CD14-positive monocyte (primary cell): ENCODE data around the gene SENP2. TPM values are rescaled to one million over a fixed set of nuclear protein-coding genes. Genes with fewer than 3 reads are reported as not detected.

ENCODE experiments used
- DNase-seq, 3 donors: peaks; one replicate each; pipeline ENCODE4 v3.0.0-alpha.2; 2011 to 2022
- H2AFZ ChIP-seq: 2 replicates; pipeline ENCODE4 v1.6.0; 2012; ENCODE audit warnings: mild to moderate bottlenecking, low read depth, low read length, inconsistent platforms; ENCODE audit not compliant: insufficient read depth, poor library complexity, severe bottlenecking
- H3K27ac ChIP-seq, 2 donors: 1 replicate in 1 of 2; 2 replicates in 1 of 2; pipeline ENCODE4 v1.5.1; 2012 to 2013; ENCODE audit warnings: low read length in 2 of 2, control low read depth in 1 of 2, inconsistent platforms in 1 of 2, low read depth in 1 of 2, mild to moderate bottlenecking in 1 of 2
- H3K27me3 ChIP-seq, 2 donors: one replicate each; pipeline versions ENCODE4 v1.6.0 to v1.6.1; 2011 to 2013; ENCODE audit warnings: low read length in 2 of 2; ENCODE audit not compliant: control insufficient read depth in 2 of 2, insufficient read depth in 2 of 2
- H3K36me3 ChIP-seq, 2 donors: replicated peaks in 1 of 2; 1 replicate in 1 of 2; 2 replicates in 1 of 2; pipeline versions ENCODE4 v1.5.1 to v1.6.1; 2012 to 2013; ENCODE audit warnings: low read length in 2 of 2, control low read depth in 1 of 2, inconsistent platforms in 1 of 2, mild to moderate bottlenecking in 1 of 2; ENCODE audit not compliant: insufficient read depth in 2 of 2, control insufficient read depth in 1 of 2
- H3K4me1 ChIP-seq, 2 donors: 1 replicate in 1 of 2; 2 replicates in 1 of 2; pipeline versions ENCODE4 v1.5.1 to v1.6.1; 2012 to 2013; ENCODE audit warnings: low read length in 2 of 2, control low read depth in 1 of 2, inconsistent platforms in 1 of 2, mild to moderate bottlenecking in 1 of 2, moderate library complexity in 1 of 2; ENCODE audit not compliant: insufficient read depth in 2 of 2, control insufficient read depth in 1 of 2
- H3K4me2 ChIP-seq: replicated peaks from 2 replicates; pipeline ENCODE3; 2012; ENCODE audit warnings: low read length, moderate library complexity, mild to moderate bottlenecking; ENCODE audit not compliant: poor library complexity, severe bottlenecking; ENCODE audit errors: extremely low read depth
- H3K4me3 ChIP-seq, 3 experiments: fragments of 200-600 bp in 1 of 3; sonication (generic) in 1 of 3; replicated peaks in 1 of 3; 1 replicate in 2 of 3; 2 replicates in 1 of 3; pipeline ENCODE4 v1.5.1; 2011 to 2013; ENCODE audit warnings: low read length in 3 of 3, mild to moderate bottlenecking in 3 of 3, control low read depth in 2 of 3, low read depth in 2 of 3, inconsistent platforms in 1 of 3, moderate library complexity in 1 of 3
- H3K79me2 ChIP-seq: 2 replicates; pipeline ENCODE4 v1.6.0; 2012; ENCODE audit warnings: mild to moderate bottlenecking, control low read depth, inconsistent platforms, low read length, moderate library complexity; ENCODE audit not compliant: insufficient read depth
- H3K9ac ChIP-seq: 2 replicates; pipeline ENCODE4 v1.6.0; 2017; ENCODE audit warnings: low read length, mild to moderate bottlenecking; ENCODE audit not compliant: insufficient read depth, poor library complexity, severe bottlenecking
- H3K9me3 ChIP-seq, 2 donors: replicated peaks in 1 of 2; 1 replicate in 1 of 2; 2 replicates in 1 of 2; pipeline versions ENCODE4 v1.5.1 to v1.6.1; 2012 to 2013; ENCODE audit warnings: low read length in 2 of 2, control low read depth in 1 of 2; ENCODE audit not compliant: control insufficient read depth in 1 of 2, insufficient read depth in 1 of 2
- H4K20me1 ChIP-seq: 2 replicates; pipeline ENCODE4 v1.6.0; 2012; ENCODE audit warnings: mild to moderate bottlenecking, low read length, control low read depth, moderate library complexity; ENCODE audit not compliant: insufficient read depth
- H3K27ac Mint-ChIP-seq, 7 donors: one replicate each; pipeline ENCODE4 v1.8.0; 2020; ENCODE audit warnings: mild to moderate bottlenecking in 7 of 7, mixed read lengths in 7 of 7, moderate library complexity in 6 of 7, inconsistent platforms in 2 of 7
- H3K27me3 Mint-ChIP-seq, 3 donors: one replicate each; pipeline ENCODE4 v1.8.0; 2021 to 2022; ENCODE audit warnings: low read depth in 3 of 3, mild to moderate bottlenecking in 3 of 3, mixed read lengths in 3 of 3, moderate library complexity in 3 of 3, inconsistent platforms in 1 of 3
- H3K36me3 Mint-ChIP-seq, 2 donors: one replicate each; pipeline ENCODE4 v1.8.0; 2020; ENCODE audit warnings: mixed read lengths in 2 of 2, inconsistent platforms in 1 of 2, mild to moderate bottlenecking in 1 of 2
- H3K4me1 Mint-ChIP-seq: one replicate; pipeline ENCODE4 v1.8.0; 2020; ENCODE audit warnings: mild to moderate bottlenecking, mixed read lengths
- H3K4me3 Mint-ChIP-seq, 2 donors: one replicate each; pipeline ENCODE4 v1.8.0; 2020; ENCODE audit warnings: mild to moderate bottlenecking in 2 of 2, mixed read lengths in 2 of 2, moderate library complexity in 1 of 2
- H3K9me3 Mint-ChIP-seq, 7 donors: one replicate each; pipeline ENCODE4 v1.8.0; 2020 to 2022; ENCODE audit warnings: mixed read lengths in 7 of 7, mild to moderate bottlenecking in 6 of 7, moderate library complexity in 6 of 7, inconsistent platforms in 2 of 7
- WGBS: methylation state at CpG from one replicate; pipeline ENCODE4 v1.1.5; 2013; ENCODE audit warnings: missing lambda C conversion rate; ENCODE audit not compliant: insufficient coverage; 5-methylcytosine and 5-hydroxymethylcytosine counted together
- intact Hi-C, 2 donors: fragments of 100-400 bp; cut with micrococcal nuclease; formaldehyde crosslinking; loops; one replicate each; pipeline versions ENCODE4 v1.15.0 to v1.15.1; 2023
- polyA plus RNA-seq, 3 donors: library from polyadenylated mRNA; depleted of rRNA in 1 of 3; unstranded in 2 of 3; stranded (reverse) in 1 of 3; fragments of 300-500 nt in 2 of 3; fragments of >200 nt in 1 of 3; fragmentation: Illumina TruSeq in 2 of 3; gene quantifications; 1 replicate in 2 of 3; 2 replicates in 1 of 3; pipeline ENCODE4 v1.2.3, GENCODE V29; 2012 to 2021
- TF ChIP-seq, protein P1 (sequence below): fragments of 200-600 bp; IDR thresholded peaks from one replicate; pipeline ENCODE4 v1.8.0; 2022; ENCODE audit warnings: antibody characterized with exemption, mild to moderate bottlenecking

The SENP2 gene
- polyA plus RNA-seq, 3 donors = 7.1 to 21.0 (median 13.4) TPM

GRCh38 chr3:185661772-185662171 is 75.7 kb downstream of the SENP2 start:
- no peak overlapping the region for H3K9ac ChIP-seq
- H3K27me3 ChIP-seq = no peaks in the 10 kb centered on the region
- WGBS = 72% methylated on average over 4 of the region's 4 CpGs
- Mint-ChIP-seq H3K4me3 (no peak overlapping the region), H3K9me3 (peaks cover 0 to 7% (median 0%) of the 10 kb centered on the region in 7 donors), H3K27ac (peak overlapping the region in 1 of 7 donors; percentile 14), H3K27me3 (peaks cover 0 to 5% (median 1%) of the 10 kb centered on the region in 3 donors), H3K36me3 (peaks cover 26 to 28% of the 10 kb centered on the region in 2 donors), H3K4me1 (peaks cover 9% of the 10 kb centered on the region)
- no peaks in the 10 kb centered on the region for H3K9me3 ChIP-seq
- no peak overlapping the region for H3K4me2 ChIP-seq
- H3K4me1 ChIP-seq = peaks cover 0 to 4% of the 10 kb centered on the region in 2 donors
- intact Hi-C loops = loop anchor here (5.0 kb wide), 1 partner anchor 106 kb away; no protein-coding TSS in a partner anchor
- H3K36me3 ChIP-seq = peaks cover 9 to 30% of the 10 kb centered on the region in 2 donors
- no peak overlapping the region for H2AFZ ChIP-seq
- no peaks in the 10 kb centered on the region for H4K20me1 ChIP-seq
- DNase-seq = no peak
- no peak overlapping the region for H3K27ac ChIP-seq
- TF ChIP-seq, protein P1, sequence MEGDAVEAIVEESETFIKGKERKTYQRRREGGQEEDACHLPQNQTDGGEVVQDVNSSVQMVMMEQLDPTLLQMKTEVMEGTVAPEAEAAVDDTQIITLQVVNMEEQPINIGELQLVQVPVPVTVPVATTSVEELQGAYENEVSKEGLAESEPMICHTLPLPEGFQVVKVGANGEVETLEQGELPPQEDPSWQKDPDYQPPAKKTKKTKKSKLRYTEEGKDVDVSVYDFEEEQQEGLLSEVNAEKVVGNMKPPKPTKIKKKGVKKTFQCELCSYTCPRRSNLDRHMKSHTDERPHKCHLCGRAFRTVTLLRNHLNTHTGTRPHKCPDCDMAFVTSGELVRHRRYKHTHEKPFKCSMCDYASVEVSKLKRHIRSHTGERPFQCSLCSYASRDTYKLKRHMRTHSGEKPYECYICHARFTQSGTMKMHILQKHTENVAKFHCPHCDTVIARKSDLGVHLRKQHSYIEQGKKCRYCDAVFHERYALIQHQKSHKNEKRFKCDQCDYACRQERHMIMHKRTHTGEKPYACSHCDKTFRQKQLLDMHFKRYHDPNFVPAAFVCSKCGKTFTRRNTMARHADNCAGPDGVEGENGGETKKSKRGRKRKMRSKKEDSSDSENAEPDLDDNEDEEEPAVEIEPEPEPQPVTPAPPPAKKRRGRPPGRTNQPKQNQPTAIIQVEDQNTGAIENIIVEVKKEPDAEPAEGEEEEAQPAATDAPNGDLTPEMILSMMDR = no peak
- H3K4me3 ChIP-seq = no peak overlapping the region
- H3K79me2 ChIP-seq = no peaks in the 10 kb centered on the region

DNA sequence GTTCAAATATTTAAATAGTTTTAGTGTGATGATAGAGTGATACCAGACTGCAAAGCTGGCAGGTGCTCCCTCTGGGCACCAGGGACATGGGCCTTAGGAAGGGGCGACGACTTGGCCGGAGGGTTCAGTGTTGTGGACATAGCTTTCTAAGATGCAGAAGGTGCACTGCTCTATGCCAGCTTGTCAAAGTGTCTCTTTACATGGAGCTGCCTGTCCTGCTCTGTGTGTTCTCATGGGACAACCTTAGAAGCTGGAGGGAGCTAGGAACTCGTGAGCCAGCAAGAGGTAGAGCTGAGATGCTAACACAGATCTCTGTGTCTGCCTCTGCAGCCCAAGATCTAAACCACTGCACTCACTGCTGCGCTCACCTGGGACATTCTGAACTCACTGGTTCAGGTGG is 77.8 kb downstream of the SENP2 start:
- no CpG with 5 or more reads among the region's 5 CpGs for WGBS

More for the DNA sequence above, 77.8 kb downstream of the SENP2 start:
- H3K79me2 ChIP-seq = no peaks in the 10 kb centered on the region
- no peak for DNase-seq
- Mint-ChIP-seq H3K36me3 (peaks cover 11 to 19% of the 10 kb centered on the region in 2 donors), H3K9me3 (peaks cover 0 to 5% (median 0%) of the 10 kb centered on the region in 7 donors), H3K4me3 (no peak overlapping the region), H3K27ac (no peak overlapping the region), H3K27me3 (peaks cover 0 to 5% (median 1%) of the 10 kb centered on the region in 3 donors), H3K4me1 (peaks cover 5% of the 10 kb centered on the region)
- no peaks in the 10 kb centered on the region for H3K9me3 ChIP-seq
- intact Hi-C loops = loop anchor here (5.0 kb wide), 1 partner anchor 103 kb away; no protein-coding TSS in a partner anchor
- H3K4me1 ChIP-seq = peaks cover 0 to 4% of the 10 kb centered on the region in 2 donors
- no peak overlapping the region for H3K27ac ChIP-seq
- no peaks in the 10 kb centered on the region for H3K27me3 ChIP-seq
- TF ChIP-seq, protein P1 = no peak
- H3K9ac ChIP-seq = no peak overlapping the region
- H2AFZ ChIP-seq = no peak overlapping the region
- no peak overlapping the region for H3K4me3 ChIP-seq
- H4K20me1 ChIP-seq = no peaks in the 10 kb centered on the region
- no peak overlapping the region for H3K4me2 ChIP-seq
- peaks cover 0 to 22% of the 10 kb centered on the region in 2 donors for H3K36me3 ChIP-seq
